MCF 10A (cell line): ENCODE measurements around the gene HCN2. TPM values are rescaled to one million over a fixed set of nuclear protein-coding genes. Genes with fewer than 3 reads are reported as not detected.

ENCODE experiments used
- BruUV-seq: library from RNA; stranded (reverse); fragments of 400-500 nt; replicated peaks from 2 replicates; lab custom pipeline; 2021; lab: Mats Ljungman, UMichigan
- CTCF ChIA-PET: fragments of 300-600 bp; sonication (Branson Sonifier 250); formaldehyde crosslinking; extraction: SDS; loops from one replicate; lab custom pipeline; 2021; ENCODE audit warnings: antibody characterized with exemption, inconsistent platforms; lab: Yijun Ruan, JAX
- POLR2A ChIA-PET: fragments of 300-600, 350-650 bp; sonication (Branson Sonifier 250); formaldehyde crosslinking; extraction: SDS; loops from one replicate; lab custom pipeline; 2020; ENCODE audit warnings: antibody characterized with exemption, inconsistent platforms; lab: Yijun Ruan, JAX
- DNase-seq: peaks from one replicate; pipeline ENCODE4 v3.0.0-alpha.2; 2018; ENCODE audit not compliant: unreplicated experiment
- H3K27ac Mint-ChIP-seq: one replicate; pipeline ENCODE4 v1.8.0; 2022; ENCODE audit warnings: mild to moderate bottlenecking, low read depth, mixed read lengths; ENCODE audit not compliant: unreplicated experiment
- H3K27me3 Mint-ChIP-seq: one replicate; pipeline ENCODE4 v1.8.0; 2022; ENCODE audit warnings: mixed read lengths; ENCODE audit not compliant: insufficient read depth, unreplicated experiment
- H3K36me3 Mint-ChIP-seq: one replicate; pipeline ENCODE4 v1.8.0; 2022; ENCODE audit warnings: mild to moderate bottlenecking, moderate library complexity, mixed read lengths; ENCODE audit not compliant: insufficient read depth, unreplicated experiment
- H3K4me1 Mint-ChIP-seq: one replicate; pipeline ENCODE4 v1.8.0; 2022; ENCODE audit warnings: mixed read lengths; ENCODE audit not compliant: insufficient read depth, unreplicated experiment
- H3K4me3 Mint-ChIP-seq: one replicate; pipeline ENCODE4 v1.8.0; 2022; ENCODE audit warnings: mild to moderate bottlenecking, moderate library complexity, mixed read lengths; ENCODE audit not compliant: unreplicated experiment
- H3K9me3 Mint-ChIP-seq: one replicate; pipeline ENCODE4 v1.8.0; 2022; ENCODE audit warnings: mixed read lengths; ENCODE audit not compliant: unreplicated experiment
- intact Hi-C: fragments of 100-400 bp; cut with micrococcal nuclease; formaldehyde crosslinking; loops from 2 replicates; pipeline ENCODE4 v1.14.1; 2022
- total RNA-seq: library from RNA; stranded (reverse); gene quantifications from 2 replicates; pipeline ENCODE4 v1.2.3, GENCODE V29; 2022
- TF ChIP-seq, protein P1 (sequence below): fragments of 200-600 bp; IDR thresholded peaks from one replicate; pipeline ENCODE4 v1.8.0; 2022; ENCODE audit warnings: antibody characterized with exemption, mild to moderate bottlenecking; ENCODE audit not compliant: unreplicated experiment

The HCN2 gene
- total RNA-seq, 1 experiment from 2014 or later: 0.68 TPM

DNA sequence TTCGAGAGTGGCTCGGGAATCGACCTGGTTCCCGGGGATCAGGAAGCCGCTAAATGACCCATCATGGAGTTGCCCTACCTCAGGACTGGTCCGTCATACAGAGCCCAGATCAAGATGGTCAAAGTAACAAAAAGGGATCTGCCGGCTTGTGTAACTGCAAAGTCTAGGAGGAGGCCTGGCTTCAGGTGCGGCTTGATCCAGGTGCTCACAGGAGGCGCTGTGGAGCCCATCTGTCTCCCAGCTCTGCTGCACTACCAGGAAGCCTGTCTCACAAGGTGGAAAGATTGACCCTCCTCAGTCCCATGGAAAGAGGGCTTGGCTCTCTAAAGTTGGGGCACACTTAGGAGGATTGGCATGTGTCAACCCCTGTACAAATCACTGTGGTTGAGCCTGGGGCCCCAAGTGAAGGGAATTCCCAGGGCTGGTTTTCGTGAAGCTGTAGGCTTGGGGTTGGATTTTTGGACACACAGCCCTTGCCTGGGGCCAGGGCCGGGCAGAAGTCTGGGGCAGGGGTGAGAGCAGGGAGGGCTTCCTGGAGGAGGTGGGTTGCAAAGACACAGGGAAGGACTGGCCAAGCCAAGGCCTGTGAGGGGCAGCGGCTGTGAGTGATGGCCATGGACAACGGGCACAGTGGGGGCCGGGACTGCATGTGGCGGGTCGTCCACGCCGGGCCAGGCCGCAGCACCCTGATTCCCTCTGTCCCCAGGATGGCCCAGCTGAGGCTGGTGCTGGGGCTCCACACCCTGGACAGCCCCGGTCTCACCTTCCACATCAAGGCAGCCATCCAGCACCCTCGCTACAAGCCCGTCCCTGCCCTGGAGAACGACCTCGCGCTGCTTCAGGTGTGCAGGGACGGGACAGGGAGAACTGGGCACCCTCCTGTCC lies 41.6 kb upstream of the HCN2 start:
- no peaks in the 10 kb centered on the region for H3K27me3 Mint-ChIP-seq
- no peak overlapping the region for H3K4me3 Mint-ChIP-seq
- ChIA-PET POLR2A (no interaction called here), CTCF (interaction anchor here (0.7 kb wide), 1 partner anchor 27 kb away, joined by 3 read pairs; no protein-coding TSS in a partner anchor)
- peaks cover 9% of the 10 kb centered on the region for H3K36me3 Mint-ChIP-seq
- intact Hi-C loops: no loop called here
- TF ChIP-seq, protein P1, sequence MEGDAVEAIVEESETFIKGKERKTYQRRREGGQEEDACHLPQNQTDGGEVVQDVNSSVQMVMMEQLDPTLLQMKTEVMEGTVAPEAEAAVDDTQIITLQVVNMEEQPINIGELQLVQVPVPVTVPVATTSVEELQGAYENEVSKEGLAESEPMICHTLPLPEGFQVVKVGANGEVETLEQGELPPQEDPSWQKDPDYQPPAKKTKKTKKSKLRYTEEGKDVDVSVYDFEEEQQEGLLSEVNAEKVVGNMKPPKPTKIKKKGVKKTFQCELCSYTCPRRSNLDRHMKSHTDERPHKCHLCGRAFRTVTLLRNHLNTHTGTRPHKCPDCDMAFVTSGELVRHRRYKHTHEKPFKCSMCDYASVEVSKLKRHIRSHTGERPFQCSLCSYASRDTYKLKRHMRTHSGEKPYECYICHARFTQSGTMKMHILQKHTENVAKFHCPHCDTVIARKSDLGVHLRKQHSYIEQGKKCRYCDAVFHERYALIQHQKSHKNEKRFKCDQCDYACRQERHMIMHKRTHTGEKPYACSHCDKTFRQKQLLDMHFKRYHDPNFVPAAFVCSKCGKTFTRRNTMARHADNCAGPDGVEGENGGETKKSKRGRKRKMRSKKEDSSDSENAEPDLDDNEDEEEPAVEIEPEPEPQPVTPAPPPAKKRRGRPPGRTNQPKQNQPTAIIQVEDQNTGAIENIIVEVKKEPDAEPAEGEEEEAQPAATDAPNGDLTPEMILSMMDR: no peak
- H3K9me3 Mint-ChIP-seq: no peaks in the 10 kb centered on the region
- BruUV-seq: no TSS peak
- DNase-seq: no peak
- no peaks in the 10 kb centered on the region for H3K4me1 Mint-ChIP-seq
- H3K27ac Mint-ChIP-seq: no peak overlapping the region

DNA sequence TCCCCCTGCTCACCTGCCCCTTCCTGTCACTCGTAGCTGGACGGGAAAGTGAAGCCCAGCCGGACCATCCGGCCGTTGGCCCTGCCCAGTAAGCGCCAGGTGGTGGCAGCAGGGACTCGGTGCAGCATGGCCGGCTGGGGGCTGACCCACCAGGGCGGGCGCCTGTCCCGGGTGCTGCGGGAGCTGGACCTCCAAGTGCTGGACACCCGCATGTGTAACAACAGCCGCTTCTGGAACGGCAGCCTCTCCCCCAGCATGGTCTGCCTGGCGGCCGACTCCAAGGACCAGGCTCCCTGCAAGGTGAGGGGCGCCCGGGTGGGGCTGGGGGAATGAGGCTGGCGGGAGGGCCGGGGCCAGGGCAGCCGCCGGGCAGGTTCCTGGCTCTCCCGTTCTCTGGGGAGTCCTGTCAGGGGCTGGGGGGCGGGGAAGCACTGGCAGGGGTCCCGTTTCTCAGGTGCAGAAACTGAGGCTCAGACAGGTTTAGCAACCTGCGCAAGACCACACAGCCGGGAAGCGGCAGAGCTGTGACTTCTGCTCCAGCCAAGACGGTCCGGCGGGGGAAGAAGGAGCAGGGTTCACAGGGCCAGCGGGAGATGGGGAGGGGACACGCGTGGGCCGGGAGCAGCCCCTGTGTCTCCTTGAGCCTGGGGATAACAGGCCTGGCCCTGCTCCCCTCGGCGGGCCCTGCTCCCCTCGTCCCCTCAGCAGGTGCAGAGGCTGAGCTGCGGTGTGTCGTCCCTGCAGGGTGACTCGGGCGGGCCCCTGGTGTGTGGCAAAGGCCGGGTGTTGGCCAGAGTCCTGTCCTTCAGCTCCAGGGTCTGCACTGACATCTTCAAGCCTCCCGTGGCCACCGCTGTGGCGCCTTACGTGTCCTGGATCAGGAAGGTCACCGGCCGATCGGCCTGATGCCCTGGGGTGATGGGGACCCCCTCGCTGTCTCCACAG lies 40.5 kb upstream of the HCN2 start:
- no TSS peak for BruUV-seq
- H3K4me1 Mint-ChIP-seq: no peaks in the 10 kb centered on the region
- no peak overlapping the region for H3K4me3 Mint-ChIP-seq
- POLR2A ChIA-PET: no interaction called here
- no peak for DNase-seq
- H3K27me3 Mint-ChIP-seq: no peaks in the 10 kb centered on the region
- H3K27ac Mint-ChIP-seq: no peak overlapping the region
- intact Hi-C loops: no loop called here
- peaks cover 9% of the 10 kb centered on the region for H3K36me3 Mint-ChIP-seq
- TF ChIP-seq, protein P1: no peak
- CTCF ChIA-PET: interaction anchor here (0.7 kb wide), 1 partner anchor 28 kb away, joined by 3 read pairs; no protein-coding TSS in a partner anchor
- H3K9me3 Mint-ChIP-seq: no peaks in the 10 kb centered on the region

DNA sequence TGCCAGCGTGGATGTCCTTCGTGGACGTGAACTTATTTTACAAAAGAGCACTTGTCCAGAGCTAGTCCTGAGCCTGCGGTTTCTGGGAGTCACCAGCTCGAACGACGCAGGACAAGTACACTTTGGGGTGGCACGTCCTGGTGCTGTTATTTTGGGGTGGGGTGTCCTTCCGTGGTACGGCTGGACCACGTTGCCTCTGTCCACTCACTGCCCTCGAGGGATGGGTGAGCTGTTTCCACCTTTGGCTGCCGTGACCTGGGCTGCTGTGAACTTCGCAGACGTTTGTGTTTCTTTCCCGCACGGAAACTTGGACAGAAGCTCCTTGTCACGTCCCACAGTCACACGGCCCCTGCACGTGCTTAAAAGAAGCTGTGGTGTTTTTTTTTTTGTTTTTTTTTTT lies 34.9 kb upstream of the HCN2 start:
- Mint-ChIP-seq H3K4me3 (no peak overlapping the region), H3K27me3 (no peaks in the 10 kb centered on the region), H3K36me3 (no peaks in the 10 kb centered on the region), H3K4me1 (no peaks in the 10 kb centered on the region), H3K9me3 (no peaks in the 10 kb centered on the region), H3K27ac (no peak overlapping the region)
- no TSS peak for BruUV-seq
- ChIA-PET CTCF (no interaction called here), POLR2A (interaction anchor here (1.0 kb wide), 1 partner anchor 15 kb away, joined by 5 read pairs; no protein-coding TSS in a partner anchor)
- TF ChIP-seq, protein P1: no peak
- intact Hi-C loops: no loop called here
- no peak for DNase-seq

DNA sequence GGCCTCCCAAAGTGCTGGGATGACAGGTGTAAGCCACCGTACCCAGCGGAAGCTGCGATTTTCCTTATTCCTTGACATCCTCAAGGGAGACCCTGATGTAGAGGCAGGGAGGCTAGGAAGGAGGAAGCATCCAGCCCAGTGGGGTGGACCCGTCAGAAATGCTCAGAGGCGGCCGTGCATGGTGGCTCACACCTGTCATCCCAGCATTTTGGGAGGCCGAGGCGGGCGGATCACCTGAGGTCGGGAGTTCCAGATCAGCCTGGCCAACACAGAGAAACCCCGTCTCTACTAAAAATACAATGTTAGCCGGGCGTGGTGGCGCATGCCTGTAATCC lies 34.2 kb upstream of the HCN2 start:
- intact Hi-C loops: no loop called here
- no TSS peak for BruUV-seq
- TF ChIP-seq, protein P1: no peak
- no peak overlapping the region for H3K4me3 Mint-ChIP-seq
- no peaks in the 10 kb centered on the region for H3K9me3 Mint-ChIP-seq
- DNase-seq: no peak
- H3K36me3 Mint-ChIP-seq: no peaks in the 10 kb centered on the region
- ChIA-PET POLR2A (interaction anchor here (0.6 to 1.2 kb wide), 3 partner anchors 13 to 120 kb away, joined by 3 to 5 read pairs (median 3); no protein-coding TSS in a partner anchor), CTCF (no interaction called here)
- no peaks in the 10 kb centered on the region for H3K4me1 Mint-ChIP-seq
- H3K27ac Mint-ChIP-seq: no peak overlapping the region
- no peaks in the 10 kb centered on the region for H3K27me3 Mint-ChIP-seq
